Prostate gland (tissue), 2 donors: Measurements from ENCODE around the gene ME3. TPM values are rescaled to one million over a fixed set of nuclear protein-coding genes. Genes with fewer than 3 reads are reported as not detected.

Experiments used
- DNase-seq: peaks from one replicate; pipeline ENCODE4 v3.0.0-alpha.2; 2019; ENCODE audit warnings: low spot score
- H3K27ac ChIP-seq, 2 donors: fragments of 200-600 bp; sonication (generic); 2 replicates each; pipeline ENCODE4 v1.5.1; 2017 to 2019
- H3K27me3 ChIP-seq: fragments of 200-600 bp; sonication (generic); replicated peaks from 2 replicates; pipeline ENCODE4 v1.5.1; 2019; ENCODE audit not compliant: insufficient read depth
- H3K36me3 ChIP-seq, 2 donors: fragments of 200-600 bp; sonication (generic); 1 replicate in 1 of 2; 2 replicates in 1 of 2; pipeline versions ENCODE4 v1.5.1 to v1.8.1; 2017 to 2019
- H3K4me1 ChIP-seq: fragments of 200-600 bp; sonication (generic); replicated peaks from 2 replicates; pipeline ENCODE4 v1.5.1; 2019
- H3K4me3 ChIP-seq, 2 donors: fragments of 200-600 bp; sonication (generic); 2 replicates each; pipeline ENCODE4 v1.5.1; 2017 to 2019
- H3K9me3 ChIP-seq: fragments of 200-600 bp; sonication (generic); 2 replicates; pipeline ENCODE4 v1.5.1; 2017
- POLR2A ChIP-seq: fragments of 450-650 bp; IDR thresholded peaks from one replicate; pipeline ENCODE4 v1.6.1; 2016; ENCODE audit warnings: antibody characterized with exemption, mild to moderate bottlenecking
- POLR2AphosphoS5 ChIP-seq: sonication (generic); formaldehyde crosslinking; IDR thresholded peaks from one replicate; pipeline ENCODE4 v1.6.1; 2017; ENCODE audit warnings: antibody characterized with exemption
- WGBS: methylation state at CpG from one replicate; pipeline ENCODE4 v1.1.5; 2018; 5-methylcytosine and 5-hydroxymethylcytosine counted together
- intact Hi-C: fragments of 100-400 bp; cut with DNase I; formaldehyde crosslinking; loops from one replicate; pipeline ENCODE4 v1.14.2; 2022
- total RNA-seq, 2 donors: library from RNA; depleted of rRNA; stranded (reverse); fragments of >200 nt; gene quantifications; one replicate each; pipeline ENCODE4 v1.1.0, GENCODE V29; 2016
- TF ChIP-seq, protein P1 (sequence below), 4 experiments: fragments of 200-600 bp in 2 of 4; fragments of 450-650 bp in 2 of 4; sonication (generic) in 2 of 4; IDR thresholded peaks; 1 replicate in 3 of 4; 2 replicates in 1 of 4; pipeline ENCODE4 v1.5.1; 2016 to 2019; ENCODE audit warnings: antibody characterized with exemption in 4 of 4, mild to moderate bottlenecking in 2 of 4, moderate library complexity in 2 of 4

The ME3 gene
- total RNA-seq, 2 donors from 2014 or later, result 31.4 to 107 TPM

DNA sequence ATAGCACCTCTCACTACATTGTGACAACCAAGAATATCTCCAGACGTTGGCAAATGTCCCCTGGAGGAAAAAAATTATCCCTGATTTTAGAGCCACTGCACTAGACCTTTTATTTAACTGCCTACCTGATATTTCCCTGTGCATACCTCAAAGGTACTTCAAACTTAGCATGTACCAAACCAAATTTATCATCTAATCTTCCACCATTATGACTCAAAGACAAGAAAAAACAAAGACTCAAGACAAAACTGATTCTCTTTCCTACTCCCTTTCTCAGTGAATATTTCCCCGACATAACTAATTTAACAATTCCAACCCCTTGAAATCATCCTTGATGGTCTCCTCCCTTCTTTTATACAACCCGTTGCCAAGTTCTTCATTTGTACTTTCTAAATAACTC, 161.7 kb downstream of the ME3 start:
- H3K4me3 ChIP-seq, result no peak overlapping the region
- TF ChIP-seq POLR2A, result no peak
- TF ChIP-seq POLR2AphosphoS5, result no peak
- TF ChIP-seq, protein P1, sequence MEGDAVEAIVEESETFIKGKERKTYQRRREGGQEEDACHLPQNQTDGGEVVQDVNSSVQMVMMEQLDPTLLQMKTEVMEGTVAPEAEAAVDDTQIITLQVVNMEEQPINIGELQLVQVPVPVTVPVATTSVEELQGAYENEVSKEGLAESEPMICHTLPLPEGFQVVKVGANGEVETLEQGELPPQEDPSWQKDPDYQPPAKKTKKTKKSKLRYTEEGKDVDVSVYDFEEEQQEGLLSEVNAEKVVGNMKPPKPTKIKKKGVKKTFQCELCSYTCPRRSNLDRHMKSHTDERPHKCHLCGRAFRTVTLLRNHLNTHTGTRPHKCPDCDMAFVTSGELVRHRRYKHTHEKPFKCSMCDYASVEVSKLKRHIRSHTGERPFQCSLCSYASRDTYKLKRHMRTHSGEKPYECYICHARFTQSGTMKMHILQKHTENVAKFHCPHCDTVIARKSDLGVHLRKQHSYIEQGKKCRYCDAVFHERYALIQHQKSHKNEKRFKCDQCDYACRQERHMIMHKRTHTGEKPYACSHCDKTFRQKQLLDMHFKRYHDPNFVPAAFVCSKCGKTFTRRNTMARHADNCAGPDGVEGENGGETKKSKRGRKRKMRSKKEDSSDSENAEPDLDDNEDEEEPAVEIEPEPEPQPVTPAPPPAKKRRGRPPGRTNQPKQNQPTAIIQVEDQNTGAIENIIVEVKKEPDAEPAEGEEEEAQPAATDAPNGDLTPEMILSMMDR (IDR thresholded peaks at IDR 0.05), result no peak
- WGBS, result 73% methylated on average over 3 of the region's 3 CpGs
- no peaks in the 10 kb centered on the region for H3K27me3 ChIP-seq
- DNase-seq, result no peak
- no peaks in the 10 kb centered on the region for H3K36me3 ChIP-seq
- no peaks in the 10 kb centered on the region for H3K9me3 ChIP-seq
- no peaks in the 10 kb centered on the region for H3K4me1 ChIP-seq
- intact Hi-C loops, result no loop called here
- H3K27ac ChIP-seq, result no peak overlapping the region

DNA sequence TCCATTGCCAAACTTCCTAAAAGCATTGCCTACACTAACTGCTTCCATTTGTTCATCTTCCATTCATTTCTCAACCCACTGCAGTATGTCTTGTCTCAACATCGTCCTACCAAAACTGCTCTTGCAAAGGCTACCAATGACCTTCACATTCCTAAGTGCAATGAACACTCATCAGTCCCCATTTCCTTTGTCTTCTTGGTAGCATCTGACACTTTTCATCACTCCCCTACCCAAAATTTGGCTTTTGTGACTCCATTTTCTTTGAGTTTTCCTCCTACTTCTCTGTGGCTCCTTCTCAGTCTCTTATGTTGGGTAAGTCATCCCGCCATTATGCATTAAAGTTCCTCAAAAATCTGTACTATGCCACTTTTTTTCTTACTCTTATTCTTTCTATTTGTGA, 162.3 kb downstream of the ME3 start:
- Histone ChIP-seq H3K4me1 (no peaks in the 10 kb centered on the region), H3K36me3 (no peaks in the 10 kb centered on the region), H3K27ac (no peak overlapping the region), H3K4me3 (no peak overlapping the region), H3K27me3 (no peaks in the 10 kb centered on the region), H3K9me3 (no peaks in the 10 kb centered on the region)
- TF ChIP-seq POLR2AphosphoS5 (no peak), POLR2A (no peak)
- TF ChIP-seq, protein P1 (IDR thresholded peaks at IDR 0.05), result no peak
- 97% methylated on average over 2 of the region's 2 CpGs for WGBS
- no peak for DNase-seq
- intact Hi-C loops, result no loop called here

DNA sequence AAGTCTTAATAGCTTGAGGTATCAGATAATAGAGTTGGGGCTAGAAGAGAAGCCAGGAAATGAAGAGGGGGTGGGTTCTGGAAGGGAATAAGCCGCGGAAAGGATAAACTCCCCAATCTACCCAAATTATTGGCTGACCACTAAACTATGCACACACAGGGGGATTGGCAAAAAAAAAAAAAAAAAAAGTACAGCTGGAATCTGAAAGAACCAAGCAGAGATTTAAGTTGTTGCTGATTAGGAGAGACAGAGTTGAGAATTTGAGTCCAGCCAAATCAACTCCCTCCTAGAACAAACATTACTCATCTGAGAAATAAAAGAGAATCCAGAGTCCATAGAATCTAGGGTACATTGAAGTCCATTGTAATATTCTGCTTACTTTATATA, 162.8 kb downstream of the ME3 start:
- Histone ChIP-seq H3K9me3 (no peaks in the 10 kb centered on the region), H3K27me3 (no peaks in the 10 kb centered on the region), H3K4me3 (no peak overlapping the region), H3K4me1 (no peaks in the 10 kb centered on the region), H3K27ac (no peak overlapping the region), H3K36me3 (no peaks in the 10 kb centered on the region)
- no peak for DNase-seq
- intact Hi-C loops, result no loop called here
- WGBS, result 25% methylated on average over 2 of the region's 2 CpGs
- TF ChIP-seq, protein P1 (IDR thresholded peaks at IDR 0.05), result no peak
- TF ChIP-seq POLR2A (no peak), POLR2AphosphoS5 (no peak)

DNA sequence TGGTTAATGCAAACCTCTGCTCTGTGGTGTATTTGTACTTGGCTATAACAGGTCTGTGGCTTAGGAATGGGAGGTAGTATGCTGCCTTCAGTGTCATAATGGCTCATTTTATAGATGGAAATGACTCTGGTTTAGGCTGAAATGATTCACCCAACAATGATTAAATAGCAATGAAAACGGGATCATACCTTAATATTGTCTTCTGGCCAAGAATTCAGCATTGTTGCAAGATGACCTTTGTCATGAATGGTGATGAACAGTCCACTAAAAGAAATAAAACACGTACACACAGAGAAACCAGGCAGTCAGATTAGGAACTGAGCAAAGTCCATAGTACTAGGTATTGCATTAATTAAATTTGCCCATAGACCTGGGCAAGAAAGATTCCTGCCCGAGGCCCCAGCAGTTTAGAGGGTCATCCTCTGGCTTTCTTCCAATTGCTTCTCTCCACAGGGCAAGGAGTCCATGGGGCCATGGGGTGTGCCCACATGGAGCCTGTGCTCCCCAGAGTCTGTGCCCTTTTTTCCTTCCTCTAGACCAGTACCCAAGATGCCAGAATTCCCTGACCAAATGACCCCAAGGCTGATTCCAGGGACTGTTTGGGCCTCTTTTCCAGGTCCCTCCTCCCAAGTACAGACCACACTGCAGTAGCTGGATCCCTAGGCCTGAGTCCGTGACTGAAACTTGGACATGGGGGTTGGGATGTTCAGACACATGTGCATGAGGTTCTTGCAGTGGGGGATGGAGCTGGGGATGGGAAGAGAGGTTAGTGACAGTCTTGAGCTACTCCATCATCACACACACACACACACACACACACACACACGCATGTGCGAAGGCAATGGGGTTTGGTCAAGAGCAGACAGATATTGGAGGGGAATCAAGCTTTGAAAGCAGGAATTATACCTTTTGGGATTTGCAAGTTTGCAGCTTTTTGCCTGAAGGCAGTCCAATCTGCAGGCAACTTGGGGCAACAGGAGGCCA, 163.5 kb downstream of the ME3 start:
- DNase-seq, result no peak
- intact Hi-C loops, result no loop called here
- no peak for TF ChIP-seq POLR2AphosphoS5
- TF ChIP-seq, protein P1 (IDR thresholded peaks at IDR 0.05), result no peak
- TF ChIP-seq POLR2A, result no peak
- Histone ChIP-seq H3K27me3 (no peaks in the 10 kb centered on the region), H3K27ac (no peak overlapping the region), H3K4me1 (no peaks in the 10 kb centered on the region), H3K9me3 (no peaks in the 10 kb centered on the region), H3K36me3 (no peaks in the 10 kb centered on the region), H3K4me3 (no peak overlapping the region)
- WGBS, result 83% methylated on average over 6 of the region's 6 CpGs
